ENCODE results near the gene RWDD1.

- TF ChIP-seq CTCF (conservative IDR thresholded peaks at IDR 0.05 in 1 of 2, IDR thresholded peaks at IDR 0.05 in 1 of 2; ENCODE audit: extremely low read depth in 1 of 2, insufficient read depth in 1 of 2, low read depth in 1 of 2, low read length in 2 of 2): no peak
- TF ChIP-seq EZH2 (IDR thresholded peaks at IDR 0.05; ENCODE audit: borderline replicate concordance, low read length): no peak
Observed at GRCh38 chr6:116631379-116631990, 60.2 kb downstream of the RWDD1 start.

All from mammary epithelial cell (primary cell).